ENCODE results near the gene ECHS1. TPM values are rescaled to one million over a fixed set of nuclear protein-coding genes. Genes with fewer than 3 reads are reported as not detected.

Gene ECHS1
- total and polyA plus RNA-seq, 10 of the 15 experiments (the other 5 are each of a cell fraction or from before 2014, with no cell fraction given), result 32.7 to 164 (median 62.4) TPM

GRCh38 chr10:133388236-133388972, 15.2 kb upstream of the ECHS1 start (continued):
- TF ChIP-seq BCL3 (IDR thresholded peaks at IDR 0.05; ENCODE audit: borderline replicate concordance, insufficient read depth, low read depth, low read length, poor library complexity, severe bottlenecking), result no peak
- TF ChIP-seq NR2F1 (conservative IDR thresholded peaks at IDR 0.05), result no peak
- TF ChIP-seq CHD2 (IDR thresholded peaks at IDR 0.05; ENCODE audit: borderline replicate concordance, low read depth, low read length), result no peak
- TF ChIP-seq GABPA (IDR thresholded peaks at IDR 0.05; ENCODE audit: low read depth), result peak; percentile 72
- no peak for TF ChIP-seq SREBF2 (IDR thresholded peaks at IDR 0.05; ENCODE audit: low read length)
- no peak for TF ChIP-seq SUZ12 (IDR thresholded peaks at IDR 0.05; ENCODE audit: unreplicated experiment)
- TF ChIP-seq PAX8 (IDR thresholded peaks at IDR 0.05), result no peak
- no peak for TF ChIP-seq ESRRA (IDR thresholded peaks at IDR 0.05; ENCODE audit: low read length)
- TF ChIP-seq ATF2 (IDR thresholded peaks at IDR 0.05; ENCODE audit: low read length), result no peak
- no peak for TF ChIP-seq EED (IDR thresholded peaks at IDR 0.05; ENCODE audit: low read depth)
- 0 out of 2 replicates have a peak, but pooled peaks have one; percentile 2 for TF ChIP-seq JUND (IDR thresholded peaks at IDR 0.05; ENCODE audit: low read depth, low read length)
- TF ChIP-seq MLLT1 (IDR thresholded peaks at IDR 0.05), result no peak
- TF ChIP-seq YBX1 (IDR thresholded peaks at IDR 0.05), result no peak
- TF ChIP-seq NFXL1 (IDR thresholded peaks at IDR 0.05; ENCODE audit: borderline replicate concordance), result no peak
- TF ChIP-seq ZNF622 (IDR thresholded peaks at IDR 0.05), result no peak
- no peak for TF ChIP-seq PML (IDR thresholded peaks at IDR 0.05; ENCODE audit: low read length)
- no peak for TF ChIP-seq HSF1 (IDR thresholded peaks at IDR 0.05; ENCODE audit: low read depth, low read length)
- no peak for TF ChIP-seq WRNIP1 (IDR thresholded peaks at IDR 0.05; ENCODE audit: borderline replicate concordance, low read depth, low read length)
- no peak for TF ChIP-seq CUX1 (IDR thresholded peaks at IDR 0.05; ENCODE audit: insufficient replicate concordance, low read depth, low read length)
- TF ChIP-seq TBL1XR1 (IDR thresholded peaks at IDR 0.05; ENCODE audit: low read depth, low read length), result no peak

All from GM12878 (cell line).